ENCODE results near the gene WIZ.

DNA sequence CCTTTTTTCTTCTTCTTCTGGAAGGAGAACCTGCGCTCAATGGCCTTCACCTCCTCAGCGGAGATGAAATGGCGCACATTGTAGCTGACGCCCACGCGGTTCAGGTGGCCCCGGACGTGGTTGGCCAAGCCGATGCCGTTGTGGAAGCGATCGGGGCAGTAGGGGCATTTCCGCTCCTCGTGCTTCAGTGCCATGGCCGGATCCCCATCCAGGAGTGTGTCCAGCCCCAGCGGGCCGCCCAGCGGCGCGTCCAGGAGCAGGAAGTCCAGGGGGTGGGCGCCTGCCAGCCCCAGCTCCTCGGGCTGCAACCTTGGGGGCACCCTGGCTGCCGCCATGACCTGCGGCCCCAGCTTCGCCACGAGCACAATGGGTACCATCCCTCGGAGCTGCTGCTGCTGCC is 11.2 kb downstream of the WIZ start:
- TF ChIP-seq, protein P1, sequence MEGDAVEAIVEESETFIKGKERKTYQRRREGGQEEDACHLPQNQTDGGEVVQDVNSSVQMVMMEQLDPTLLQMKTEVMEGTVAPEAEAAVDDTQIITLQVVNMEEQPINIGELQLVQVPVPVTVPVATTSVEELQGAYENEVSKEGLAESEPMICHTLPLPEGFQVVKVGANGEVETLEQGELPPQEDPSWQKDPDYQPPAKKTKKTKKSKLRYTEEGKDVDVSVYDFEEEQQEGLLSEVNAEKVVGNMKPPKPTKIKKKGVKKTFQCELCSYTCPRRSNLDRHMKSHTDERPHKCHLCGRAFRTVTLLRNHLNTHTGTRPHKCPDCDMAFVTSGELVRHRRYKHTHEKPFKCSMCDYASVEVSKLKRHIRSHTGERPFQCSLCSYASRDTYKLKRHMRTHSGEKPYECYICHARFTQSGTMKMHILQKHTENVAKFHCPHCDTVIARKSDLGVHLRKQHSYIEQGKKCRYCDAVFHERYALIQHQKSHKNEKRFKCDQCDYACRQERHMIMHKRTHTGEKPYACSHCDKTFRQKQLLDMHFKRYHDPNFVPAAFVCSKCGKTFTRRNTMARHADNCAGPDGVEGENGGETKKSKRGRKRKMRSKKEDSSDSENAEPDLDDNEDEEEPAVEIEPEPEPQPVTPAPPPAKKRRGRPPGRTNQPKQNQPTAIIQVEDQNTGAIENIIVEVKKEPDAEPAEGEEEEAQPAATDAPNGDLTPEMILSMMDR (IDR thresholded peaks at IDR 0.05) = no peak
- no peak for TF ChIP-seq EP300 (IDR thresholded peaks at IDR 0.05)
- no peak for TF ChIP-seq POLR2A (IDR thresholded peaks at IDR 0.05; ENCODE audit: low read depth)

Data from esophagus muscularis mucosa (tissue), 4 donors.